ENCODE results near the gene ITSN2. TPM values are rescaled to one million over a fixed set of nuclear protein-coding genes. Genes with fewer than 3 reads are reported as not detected.
A peak's percentile ranks its signal among the peaks of the same experiment; 100 is the strongest.
"Not testable (repeated sequence)": the region's sequence is repeated elsewhere in the genome, so short reads cannot be mapped to it uniquely, and the experiment has no call there.

The ITSN2 gene
- total RNA-seq, 1 donor from 2014 or later: 23.8 TPM

DNA sequence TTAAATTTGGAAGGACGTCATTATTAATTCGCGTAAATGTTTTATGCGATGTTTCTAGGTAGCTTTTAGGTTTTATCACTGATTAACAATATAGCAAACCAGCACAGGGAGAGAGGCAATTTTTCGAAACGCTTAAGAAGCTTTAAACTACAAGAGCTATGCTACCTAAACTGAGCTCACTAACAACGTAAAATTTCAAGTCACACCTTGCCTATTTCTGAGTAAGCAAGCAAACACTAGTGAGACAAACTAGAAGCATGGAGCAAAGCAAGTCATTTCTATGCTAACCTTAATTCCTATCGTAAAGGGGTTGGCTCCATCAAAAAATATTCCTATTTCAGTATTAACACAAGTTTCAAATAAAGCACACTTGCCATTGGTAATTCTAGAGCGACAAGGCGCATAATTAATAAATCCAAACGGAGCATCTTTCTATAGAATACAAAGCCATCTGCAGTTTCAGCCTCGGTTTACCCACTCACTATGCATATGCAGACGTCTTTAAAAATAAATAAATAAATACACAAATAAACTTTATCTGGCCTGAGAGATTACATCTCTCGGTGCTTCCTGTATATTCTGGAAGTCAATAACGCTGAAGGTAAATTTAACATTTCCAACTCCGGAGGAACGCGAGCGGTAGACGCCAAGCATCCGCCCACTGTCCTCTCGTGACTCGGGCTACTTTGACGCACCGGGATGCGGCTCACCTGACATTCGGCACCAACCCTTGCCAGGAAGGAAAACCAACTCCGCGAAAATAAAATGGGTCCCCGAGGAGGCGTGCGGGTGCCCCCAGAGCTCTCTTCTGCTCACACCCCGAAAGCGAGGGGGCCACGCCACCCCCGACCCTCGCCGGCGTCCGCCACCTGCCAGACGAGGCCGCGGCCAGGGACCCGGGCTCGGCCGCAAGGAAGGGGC is 947 bp downstream of the ITSN2 start:
- Mint-ChIP-seq H3K36me3 (ENCODE audit: low read depth, unreplicated experiment) (peaks cover 3% of the 10 kb centered on the region), H3K27me3 (ENCODE audit: low read depth, unreplicated experiment) (peaks cover 3% of the 10 kb centered on the region), H3K4me1 (ENCODE audit: low read depth, unreplicated experiment) (peaks cover 9% of the 10 kb centered on the region), H3K4me3 (ENCODE audit: unreplicated experiment) (peak overlapping the region; percentile 90), H3K27ac (ENCODE audit: unreplicated experiment) (peak overlapping the region; percentile 58), H3K9me3 (ENCODE audit: unreplicated experiment) (peaks cover 3% of the 10 kb centered on the region)
- Histone ChIP-seq H3K27ac (ENCODE audit: low read depth, low read length) (no peak overlapping the region), H3K4me3 (ENCODE audit: insufficient read depth, low read depth, low read length) (peak overlapping the region; percentile 84), H4K20me1 (ENCODE audit: insufficient read depth, low read length) (peaks cover 14% of the 10 kb centered on the region), H3K4me2 (ENCODE audit: low read length) (peak overlapping the region; percentile 94), H3K36me3 (ENCODE audit: insufficient read depth, low read length) (no peaks in the 10 kb centered on the region), H3K27me3 (ENCODE audit: insufficient read depth, low read length) (no peaks in the 10 kb centered on the region), H2AFZ (ENCODE audit: low read depth, low read length) (peak overlapping the region; percentile 95), H3K79me2 (ENCODE audit: insufficient read depth, low read length) (peaks cover 37% of the 10 kb centered on the region), H3K9ac (ENCODE audit: low read length) (peak overlapping the region; percentile 87), H3K9me3 (ENCODE audit: insufficient read depth, low read depth, low read length) (no peaks in the 10 kb centered on the region), H3K4me1 (ENCODE audit: insufficient read depth, low read length) (peaks cover 7% of the 10 kb centered on the region)
- FAIRE-seq (no peak), DNase-seq (ENCODE audit: low read depth) (peak; percentile 12)
- no peak for TF ChIP-seq EZH2 (IDR thresholded peaks at IDR 0.05; ENCODE audit: insufficient read depth, low read length)
- TF ChIP-seq, protein P1, sequence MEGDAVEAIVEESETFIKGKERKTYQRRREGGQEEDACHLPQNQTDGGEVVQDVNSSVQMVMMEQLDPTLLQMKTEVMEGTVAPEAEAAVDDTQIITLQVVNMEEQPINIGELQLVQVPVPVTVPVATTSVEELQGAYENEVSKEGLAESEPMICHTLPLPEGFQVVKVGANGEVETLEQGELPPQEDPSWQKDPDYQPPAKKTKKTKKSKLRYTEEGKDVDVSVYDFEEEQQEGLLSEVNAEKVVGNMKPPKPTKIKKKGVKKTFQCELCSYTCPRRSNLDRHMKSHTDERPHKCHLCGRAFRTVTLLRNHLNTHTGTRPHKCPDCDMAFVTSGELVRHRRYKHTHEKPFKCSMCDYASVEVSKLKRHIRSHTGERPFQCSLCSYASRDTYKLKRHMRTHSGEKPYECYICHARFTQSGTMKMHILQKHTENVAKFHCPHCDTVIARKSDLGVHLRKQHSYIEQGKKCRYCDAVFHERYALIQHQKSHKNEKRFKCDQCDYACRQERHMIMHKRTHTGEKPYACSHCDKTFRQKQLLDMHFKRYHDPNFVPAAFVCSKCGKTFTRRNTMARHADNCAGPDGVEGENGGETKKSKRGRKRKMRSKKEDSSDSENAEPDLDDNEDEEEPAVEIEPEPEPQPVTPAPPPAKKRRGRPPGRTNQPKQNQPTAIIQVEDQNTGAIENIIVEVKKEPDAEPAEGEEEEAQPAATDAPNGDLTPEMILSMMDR (IDR thresholded peaks at IDR 0.05; ENCODE audit: insufficient read depth, low read depth, low read length): no peak

DNA sequence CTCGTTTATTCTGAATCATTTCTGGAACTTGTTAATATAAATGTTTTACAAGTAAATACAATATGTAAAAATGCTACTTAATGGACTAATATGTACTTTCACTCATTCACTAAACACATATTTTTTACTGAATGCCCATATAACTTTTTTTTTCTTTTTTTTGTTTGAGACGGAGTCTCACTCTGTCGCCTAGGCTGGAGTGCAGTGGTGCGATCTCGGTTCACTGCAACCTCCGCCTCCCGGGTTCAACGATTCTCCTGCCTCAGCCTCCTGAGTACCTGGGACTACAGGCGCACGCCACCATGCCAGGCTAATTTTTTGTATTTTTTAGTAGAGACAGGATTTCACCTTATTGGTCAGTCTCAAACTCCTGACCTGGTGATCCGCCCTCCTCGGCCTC is 2.6 kb downstream of the ITSN2 start:
- not testable (repeated sequence) for H3K27ac Mint-ChIP-seq (ENCODE audit: unreplicated experiment); H3K27me3 Mint-ChIP-seq (ENCODE audit: low read depth, unreplicated experiment); H3K4me1 ChIP-seq (ENCODE audit: insufficient read depth, low read length); H3K9me3 ChIP-seq (ENCODE audit: insufficient read depth, low read depth, low read length); H3K4me2 ChIP-seq (ENCODE audit: low read length); H3K27ac ChIP-seq (ENCODE audit: low read depth, low read length); H3K9ac ChIP-seq (ENCODE audit: low read length); H3K4me3 ChIP-seq (ENCODE audit: insufficient read depth, low read depth, low read length); DNase-seq (ENCODE audit: low read depth); H3K9me3 Mint-ChIP-seq (ENCODE audit: unreplicated experiment); H3K36me3 ChIP-seq (ENCODE audit: insufficient read depth, low read length); H3K27me3 ChIP-seq (ENCODE audit: insufficient read depth, low read length); H3K4me3 Mint-ChIP-seq (ENCODE audit: unreplicated experiment); FAIRE-seq; H3K36me3 Mint-ChIP-seq (ENCODE audit: low read depth, unreplicated experiment); H2AFZ ChIP-seq (ENCODE audit: low read depth, low read length)
- Histone ChIP-seq H3K79me2 (ENCODE audit: insufficient read depth, low read length) (peaks cover 45% of the 10 kb centered on the region), H4K20me1 (ENCODE audit: insufficient read depth, low read length) (peaks cover 24% of the 10 kb centered on the region)
- H3K4me1 Mint-ChIP-seq (ENCODE audit: low read depth, unreplicated experiment): peaks cover 10% of the 10 kb centered on the region

DNA sequence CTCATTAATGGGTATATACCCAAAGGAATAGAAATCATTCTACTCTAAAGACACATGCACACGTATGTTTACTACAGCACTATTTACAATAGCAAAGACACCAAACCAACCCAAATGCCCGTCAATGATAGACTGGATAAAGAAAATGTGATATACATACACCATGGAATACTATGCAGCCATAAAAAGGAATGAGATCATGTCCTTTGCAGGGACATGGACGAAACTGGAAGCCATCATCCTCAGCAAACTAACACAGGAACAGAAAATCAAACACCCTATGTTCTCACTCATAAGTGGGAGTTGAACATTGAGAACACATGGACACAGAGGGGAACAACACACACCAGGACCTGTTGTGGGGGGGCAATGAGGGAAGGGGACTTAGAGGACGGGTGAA is 3.2 kb downstream of the ITSN2 start:
- not testable (repeated sequence) for H3K4me2 ChIP-seq (ENCODE audit: low read length); H3K27me3 ChIP-seq (ENCODE audit: insufficient read depth, low read length); H3K4me3 ChIP-seq (ENCODE audit: insufficient read depth, low read depth, low read length); H3K9me3 ChIP-seq (ENCODE audit: insufficient read depth, low read depth, low read length); H3K27ac ChIP-seq (ENCODE audit: low read depth, low read length); H3K36me3 ChIP-seq (ENCODE audit: insufficient read depth, low read length); H3K27me3 Mint-ChIP-seq (ENCODE audit: low read depth, unreplicated experiment); H3K27ac Mint-ChIP-seq (ENCODE audit: unreplicated experiment); H3K4me1 ChIP-seq (ENCODE audit: insufficient read depth, low read length); DNase-seq (ENCODE audit: low read depth); FAIRE-seq; H3K9ac ChIP-seq (ENCODE audit: low read length); H3K9me3 Mint-ChIP-seq (ENCODE audit: unreplicated experiment); H3K4me3 Mint-ChIP-seq (ENCODE audit: unreplicated experiment); H2AFZ ChIP-seq (ENCODE audit: low read depth, low read length); H3K36me3 Mint-ChIP-seq (ENCODE audit: low read depth, unreplicated experiment)
- Histone ChIP-seq H3K79me2 (ENCODE audit: insufficient read depth, low read length) (peaks cover 52% of the 10 kb centered on the region), H4K20me1 (ENCODE audit: insufficient read depth, low read length) (peaks cover 27% of the 10 kb centered on the region)
- peaks cover 14% of the 10 kb centered on the region for H3K4me1 Mint-ChIP-seq (ENCODE audit: low read depth, unreplicated experiment)
